HepG2 (cell line): ENCODE data around the gene KLF11. TPM values are rescaled to one million over a fixed set of nuclear protein-coding genes. Genes with fewer than 3 reads are reported as not detected.

Source experiments
- ATAC-seq: fragments of 200-7000 bp; cut with Tn5 transposase; 3 replicates; pipeline ENCODE4 v1.9.1; 2020; ENCODE audit warnings: mild to moderate bottlenecking, moderate library complexity
- BruUV-seq: library from RNA; stranded (reverse); fragments of 400-500 nt; replicated peaks from 2 replicates; lab custom pipeline; 2021; lab: Mats Ljungman, UMichigan
- CTCF ChIA-PET: fragments of 300-600 bp; formaldehyde crosslinking; extraction: SDS; loops from one replicate; lab custom pipeline; 2021; ENCODE audit warnings: low total read pairs, inconsistent platforms, low intra/inter-chr PET ratio; lab: Yijun Ruan, JAX
- POLR2A ChIA-PET: fragments of 350-600 bp; sonication (Branson Sonifier 250); formaldehyde crosslinking; loops from one replicate; lab custom pipeline; 2020; ENCODE audit warnings: antibody characterized with exemption, inconsistent platforms; lab: Yijun Ruan, JAX
- DNase-seq: peaks from one replicate; pipeline ENCODE4 v3.0.0-alpha.2; 2015; ENCODE audit warnings: low spot score
- FAIRE-seq: peaks from 3 replicates; lab custom pipeline; 2011; peaks lifted over from hg19 to GRCh38; lab: Jason Lieb, UNC
- H2AFZ ChIP-seq: one replicate; pipeline ENCODE4 v1.6.1; 2011; ENCODE audit warnings: low read length, inconsistent platforms
- H3K27ac ChIP-seq: fragments of 300-600 bp; 3 replicates; pipeline ENCODE4 v1.8.0; 2011; ENCODE audit warnings: mixed run types, mild to moderate bottlenecking, mixed read lengths, low read length, inconsistent platforms; ENCODE audit not compliant: insufficient read depth; ENCODE audit errors: extremely low read length
- H3K27me3 ChIP-seq, 2 experiments: fragments of 200-600 bp in 1 of 2; 2 replicates in 1 of 2; 3 replicates in 1 of 2; pipeline versions ENCODE4 v1.6.0 to v1.8.0; 2011; ENCODE audit warnings: low read length in 2 of 2, mild to moderate bottlenecking in 2 of 2, moderate library complexity in 2 of 2, inconsistent platforms in 1 of 2; ENCODE audit not compliant: insufficient read depth in 2 of 2, control insufficient read depth in 1 of 2
- H3K36me3 ChIP-seq, 2 experiments: fragments of 200-600 bp in 1 of 2; replicated peaks in 1 of 2; 2 replicates in 1 of 2; 3 replicates in 1 of 2; pipeline versions ENCODE4 v1.5.1 to v1.8.0; 2011; ENCODE audit warnings: low read length in 2 of 2, inconsistent platforms in 1 of 2; ENCODE audit not compliant: insufficient read depth in 2 of 2, control insufficient read depth in 1 of 2
- H3K4me1 ChIP-seq: 2 replicates; pipeline ENCODE4 v1.5.1; 2012; ENCODE audit warnings: low read length, inconsistent platforms; ENCODE audit not compliant: insufficient read depth
- H3K4me2 ChIP-seq: 2 replicates; pipeline ENCODE4 v1.6.0; 2011; ENCODE audit warnings: low read depth, low read length, inconsistent platforms
- H3K4me3 ChIP-seq, 3 experiments: fragments of 200-600 bp in 1 of 3; sonication (generic), shearing (Covaris generic) in 1 of 3; replicated peaks in 1 of 3; 2 replicates each; pipeline ENCODE4 v1.5.1; 2011 to 2016; ENCODE audit warnings: low read length in 3 of 3, inconsistent platforms in 2 of 3, low read depth in 2 of 3, mild to moderate bottlenecking in 2 of 3, control low read depth in 1 of 3, mixed read lengths in 1 of 3; ENCODE audit not compliant: insufficient read depth in 1 of 3
- H3K79me2 ChIP-seq: one replicate; pipeline ENCODE4 v1.6.1; 2011; ENCODE audit warnings: low read length, inconsistent platforms; ENCODE audit not compliant: insufficient read depth
- H3K9ac ChIP-seq: 2 replicates; pipeline ENCODE4 v1.6.0; 2011; ENCODE audit warnings: mild to moderate bottlenecking, low read depth, low read length, inconsistent platforms; ENCODE audit not compliant: insufficient read depth
- H3K9me3 ChIP-seq: 2 replicates; pipeline ENCODE4 v1.5.1; 2012; ENCODE audit warnings: mild to moderate bottlenecking, low read length
- H4K20me1 ChIP-seq: 2 replicates; pipeline ENCODE4 v1.6.0; 2011; ENCODE audit warnings: inconsistent platforms, mild to moderate bottlenecking, low read length, moderate library complexity; ENCODE audit not compliant: insufficient read depth
- ARNTL ChIP-seq: sonication (generic); formaldehyde crosslinking; IDR thresholded peaks from 2 replicates; pipeline ENCODE4 v1.4.0; 2020; ENCODE audit warnings: mild to moderate bottlenecking, missing genetic modification reagents
- ATF5 ChIP-seq: sonication (generic); formaldehyde crosslinking; IDR thresholded peaks from 2 replicates; pipeline ENCODE4 v1.4.0; 2020; ENCODE audit warnings: mild to moderate bottlenecking, low read depth, missing genetic modification reagents
- ATF7-NPFF ChIP-seq: sonication (generic); formaldehyde crosslinking; IDR thresholded peaks from 2 replicates; pipeline ENCODE4 v1.8.1; 2023; ENCODE audit warnings: mild to moderate bottlenecking, low read depth, missing genetic modification reagents, moderate library complexity
- CENPX ChIP-seq: sonication (generic); formaldehyde crosslinking; IDR thresholded peaks from 2 replicates; pipeline ENCODE4 v1.9.0; 2021; ENCODE audit warnings: mild to moderate bottlenecking, missing genetic modification reagents, moderate library complexity
- HDAC2 ChIP-seq: sonication (generic); formaldehyde crosslinking; IDR thresholded peaks from 2 replicates; pipeline ENCODE4 v1.4.0; 2020; ENCODE audit warnings: missing genetic modification reagents
- MTF2 ChIP-seq: sonication (generic); formaldehyde crosslinking; IDR thresholded peaks from 2 replicates; pipeline ENCODE4 v1.5.0; 2020; ENCODE audit warnings: missing genetic modification reagents, borderline replicate concordance
- ONECUT2 ChIP-seq: sonication (generic); formaldehyde crosslinking; IDR thresholded peaks from 2 replicates; pipeline ENCODE4 v1.4.0; 2020; ENCODE audit warnings: missing genetic modification reagents
- PPARG ChIP-seq: conservative IDR thresholded peaks from 2 replicates; pipeline ENCODE4 v1.6.1; 2016; ENCODE audit warnings: missing biosample characterization, missing genetic modification reagents
- SETDB1 ChIP-seq: sonication (generic); formaldehyde crosslinking; IDR thresholded peaks from 2 replicates; pipeline ENCODE4 v1.5.1; 2020; ENCODE audit warnings: missing genetic modification reagents, mild to moderate bottlenecking, borderline replicate concordance
- SOX13 ChIP-seq, 3 experiments: fragments of 450-650 bp in 1 of 3; sonication (generic) in 1 of 3; formaldehyde crosslinking in 1 of 3; IDR thresholded peaks in 2 of 3; conservative IDR thresholded peaks in 1 of 3; 2 replicates each; pipeline versions ENCODE4 v1.5.0 to v1.6.1; 2016 to 2020; ENCODE audit warnings: antibody characterized with exemption in 1 of 3, mild to moderate bottlenecking in 1 of 3, missing compliant biosample characterization in 1 of 3, missing genetic modification reagents in 1 of 3, moderate library complexity in 1 of 3
- TARDBP ChIP-seq: sonication (generic); formaldehyde crosslinking; IDR thresholded peaks from 2 replicates; pipeline ENCODE4 v1.8.0; 2022; ENCODE audit warnings: mild to moderate bottlenecking, missing genetic modification reagents
- ZNF598 ChIP-seq: sonication (generic); formaldehyde crosslinking; IDR thresholded peaks from 2 replicates; pipeline ENCODE4 v1.5.1; 2020; ENCODE audit warnings: mild to moderate bottlenecking, missing genetic modification reagents, borderline replicate concordance
- WGBS: methylation state at CpG from one replicate; pipeline ENCODE4 v1.1.6; 2017; ENCODE audit warnings: low lambda C conversion rate; 5-methylcytosine and 5-hydroxymethylcytosine counted together
- in situ Hi-C: cut with HindIII; loops from 2 replicates; pipeline ENCODE4 v1.10.0; 2017; ENCODE audit warnings: low pct_unique_long_range_greater_than_20kb; ENCODE audit not compliant: extremely low pct_ligation_motif_present
- intact Hi-C: fragments of 100-400 bp; cut with micrococcal nuclease; formaldehyde crosslinking; loops from one replicate; pipeline ENCODE4 v1.10.0; 2022; ENCODE audit not compliant: unreplicated experiment
- polyA plus RNA-seq, 8 experiments: library from polyadenylated mRNA; depleted of rRNA in 3 of 8; stranded (reverse) in 7 of 8; unstranded in 1 of 8; fragments of >200 nt; fragmentation: Illumina TruSeq in 4 of 8; extraction: Trizol in 4 of 8; gene quantifications; 2 replicates each; pipeline versions ENCODE4 v1.2.1 to v1.2.3, GENCODE V29; 2011 to 2016; ENCODE audit warnings: low read depth in 4 of 8, missing spikeins in 1 of 8, mixed read lengths in 1 of 8; ENCODE audit not compliant: insufficient read depth in 1 of 8
- total RNA-seq, 5 experiments: library from RNA; depleted of rRNA; stranded (reverse); fragments of >200 nt; fragmentation: Illumina TruSeq; extraction: Trizol; gene quantifications; 2 replicates each; pipeline ENCODE4 v1.2.3, GENCODE V29; 2016; ENCODE audit warnings: low read depth in 1 of 5

KLF11 gene
- total and polyA plus RNA-seq, 2 of the 13 experiments (the other 11 are each of a cell fraction or from before 2014, with no cell fraction given), result 2.5 to 11.8 TPM

- DNase-seq, result no peak
- intact Hi-C loops (no loop called here), in situ Hi-C loops (no loop called here)
- H3K36me3 ChIP-seq, result peaks cover 9 to 25% of the 10 kb centered on the region in 2 experiments; a peak in 3 of 5 replicates
- H3K27ac ChIP-seq, result no peak overlapping the region
- peaks cover 11% of the 10 kb centered on the region for H3K4me1 ChIP-seq
- H2AFZ ChIP-seq, result no peak overlapping the region
- no peak for TF ChIP-seq ONECUT2 (CRISPR knock-in tag)
- no peak for TF ChIP-seq ATF7-NPFF
- no peak for TF ChIP-seq MTF2 (CRISPR knock-in tag)
- no peak for TF ChIP-seq TARDBP (CRISPR knock-in tag)
- TF ChIP-seq HDAC2, result no peak
- TF ChIP-seq SETDB1 (CRISPR knock-in tag), result no peak
- no peak for TF ChIP-seq ATF5 (CRISPR knock-in tag)
- TF ChIP-seq CENPX (CRISPR knock-in tag), result no peak
- TF ChIP-seq ZNF598 (CRISPR knock-in tag), result no peak
- TF ChIP-seq ARNTL (CRISPR knock-in tag), result no peak
- TF ChIP-seq PPARG (CRISPR knock-in tag), result no peak
- no peak for TF ChIP-seq SOX13 (IDR thresholded peaks at IDR 0.05)
- no peak for TF ChIP-seq SOX13 (CRISPR knock-in tag; conservative IDR thresholded peaks at IDR 0.05 in 1 of 2, IDR thresholded peaks at IDR 0.05 in 1 of 2)
- FAIRE-seq, result no peak
- H3K9ac ChIP-seq, result no peak overlapping the region
- ATAC-seq, result no peak
- no peaks in the 10 kb centered on the region; the same call in 1 of the 2 replicates for H4K20me1 ChIP-seq
- H3K27me3 ChIP-seq, result peaks cover 0 to 3% of the 10 kb centered on the region in 2 experiments; a peak in 1 of 5 replicates
- CTCF ChIA-PET, result no interaction called here
- H3K79me2 ChIP-seq, result no peaks in the 10 kb centered on the region
- BruUV-seq, result no TSS peak
- no peaks in the 10 kb centered on the region for H3K9me3 ChIP-seq
- no peak overlapping the region for H3K4me2 ChIP-seq
- POLR2A ChIA-PET, result no interaction called here
- 95% methylated on average over 20 of the region's 20 CpGs for WGBS
- no peak overlapping the region for H3K4me3 ChIP-seq
These were observed 39.9 kb upstream of the KLF11 start for GRCh38 chr2:10003206-10004125.
